Osteoblast (primary cell): ENCODE data around the gene FTL. TPM values are rescaled to one million over a fixed set of nuclear protein-coding genes. Genes with fewer than 3 reads are reported as not detected.

Experiments used
- DNase-seq: peaks from one replicate; pipeline ENCODE4 v3.0.0; 2011; ENCODE audit warnings: low spot score, mixed read lengths; ENCODE audit not compliant: insufficient read length; ENCODE audit errors: missing footprints
- H2AFZ ChIP-seq: 2 replicates; pipeline ENCODE4 v1.6.0; 2011; ENCODE audit warnings: mild to moderate bottlenecking, low read length
- H3K27ac ChIP-seq: 2 replicates; pipeline ENCODE4 v1.5.1; 2011; ENCODE audit warnings: mild to moderate bottlenecking, low read depth, low read length, moderate library complexity
- H3K27me3 ChIP-seq: 2 replicates; pipeline ENCODE4 v1.6.0; 2012; ENCODE audit warnings: mild to moderate bottlenecking, control low read depth, inconsistent platforms, low read length, moderate library complexity; ENCODE audit not compliant: insufficient read depth
- H3K36me3 ChIP-seq: 2 replicates; pipeline ENCODE4 v1.5.1; 2011; ENCODE audit warnings: mild to moderate bottlenecking, low read length, control low read depth, moderate library complexity; ENCODE audit not compliant: insufficient read depth
- H3K4me1 ChIP-seq: 2 replicates; pipeline ENCODE4 v1.5.1; 2011; ENCODE audit warnings: mild to moderate bottlenecking, low read length, control low read depth, moderate library complexity; ENCODE audit not compliant: insufficient read depth
- H3K4me2 ChIP-seq: 2 replicates; pipeline ENCODE4 v1.6.0; 2011; ENCODE audit warnings: mild to moderate bottlenecking, low read length; ENCODE audit not compliant: insufficient read depth
- H3K4me3 ChIP-seq: fragments of 200-600 bp; sonication (generic); 3 replicates; pipeline ENCODE4 v1.5.1; 2012; ENCODE audit warnings: mild to moderate bottlenecking, low read length, inconsistent platforms; ENCODE audit not compliant: insufficient read depth
- H3K79me2 ChIP-seq: 2 replicates; pipeline ENCODE4 v1.6.0; 2012; ENCODE audit warnings: mild to moderate bottlenecking, low read length, control low read depth, inconsistent platforms; ENCODE audit not compliant: insufficient read depth
- H3K9me3 ChIP-seq: 2 replicates; pipeline ENCODE4 v1.5.1; 2011; ENCODE audit warnings: low read depth, low read length, control low read depth
- H4K20me1 ChIP-seq: 2 replicates; pipeline ENCODE4 v1.6.0; 2012; ENCODE audit warnings: mild to moderate bottlenecking, low read length, control low read depth; ENCODE audit not compliant: insufficient read depth
- total RNA-seq: library from RNA; depleted of rRNA; stranded (reverse); fragments of >200 nt; gene quantifications from 2 replicates; pipeline ENCODE4 v1.2.3, GENCODE V29; 2012
- TF ChIP-seq, protein P1 (sequence below): IDR thresholded peaks from 2 replicates; pipeline ENCODE4 v1.5.1; 2011; ENCODE audit warnings: mild to moderate bottlenecking, low read depth, low read length, moderate library complexity; ENCODE audit errors: extremely low read depth

The FTL gene
- total RNA-seq, 1 donor = 4,197 TPM

DNA sequence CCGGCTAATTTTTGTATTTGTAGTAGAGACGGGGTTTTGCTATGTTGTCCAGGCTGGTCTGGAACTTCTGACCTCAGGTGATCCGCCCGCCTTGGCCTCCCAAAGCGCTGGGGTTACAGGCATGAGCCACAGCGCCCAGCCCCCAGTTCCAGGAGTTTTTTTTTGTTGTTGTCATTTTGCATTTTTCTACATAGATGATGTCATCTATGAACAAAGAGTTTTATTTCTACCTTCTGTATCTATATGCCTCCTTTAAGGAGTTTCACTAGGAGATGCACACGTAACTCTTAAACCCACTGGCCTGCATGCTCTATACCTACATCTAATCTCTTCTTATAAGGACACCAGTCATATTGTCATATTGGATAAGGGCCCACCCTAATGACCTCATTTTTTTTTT is 26.9 kb upstream of the FTL start:
- H4K20me1 ChIP-seq = no peaks in the 10 kb centered on the region
- H3K79me2 ChIP-seq = no peaks in the 10 kb centered on the region
- TF ChIP-seq, protein P1, sequence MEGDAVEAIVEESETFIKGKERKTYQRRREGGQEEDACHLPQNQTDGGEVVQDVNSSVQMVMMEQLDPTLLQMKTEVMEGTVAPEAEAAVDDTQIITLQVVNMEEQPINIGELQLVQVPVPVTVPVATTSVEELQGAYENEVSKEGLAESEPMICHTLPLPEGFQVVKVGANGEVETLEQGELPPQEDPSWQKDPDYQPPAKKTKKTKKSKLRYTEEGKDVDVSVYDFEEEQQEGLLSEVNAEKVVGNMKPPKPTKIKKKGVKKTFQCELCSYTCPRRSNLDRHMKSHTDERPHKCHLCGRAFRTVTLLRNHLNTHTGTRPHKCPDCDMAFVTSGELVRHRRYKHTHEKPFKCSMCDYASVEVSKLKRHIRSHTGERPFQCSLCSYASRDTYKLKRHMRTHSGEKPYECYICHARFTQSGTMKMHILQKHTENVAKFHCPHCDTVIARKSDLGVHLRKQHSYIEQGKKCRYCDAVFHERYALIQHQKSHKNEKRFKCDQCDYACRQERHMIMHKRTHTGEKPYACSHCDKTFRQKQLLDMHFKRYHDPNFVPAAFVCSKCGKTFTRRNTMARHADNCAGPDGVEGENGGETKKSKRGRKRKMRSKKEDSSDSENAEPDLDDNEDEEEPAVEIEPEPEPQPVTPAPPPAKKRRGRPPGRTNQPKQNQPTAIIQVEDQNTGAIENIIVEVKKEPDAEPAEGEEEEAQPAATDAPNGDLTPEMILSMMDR = no peak
- peaks cover 4% of the 10 kb centered on the region for H3K9me3 ChIP-seq
- H3K4me1 ChIP-seq = no peaks in the 10 kb centered on the region
- peak; percentile 29 for DNase-seq
- H3K36me3 ChIP-seq = no peaks in the 10 kb centered on the region
- no peak overlapping the region for H3K27ac ChIP-seq
- H3K27me3 ChIP-seq = no peaks in the 10 kb centered on the region
- no peak overlapping the region for H3K4me3 ChIP-seq
- no peak overlapping the region for H3K4me2 ChIP-seq
- no peak overlapping the region for H2AFZ ChIP-seq

DNA sequence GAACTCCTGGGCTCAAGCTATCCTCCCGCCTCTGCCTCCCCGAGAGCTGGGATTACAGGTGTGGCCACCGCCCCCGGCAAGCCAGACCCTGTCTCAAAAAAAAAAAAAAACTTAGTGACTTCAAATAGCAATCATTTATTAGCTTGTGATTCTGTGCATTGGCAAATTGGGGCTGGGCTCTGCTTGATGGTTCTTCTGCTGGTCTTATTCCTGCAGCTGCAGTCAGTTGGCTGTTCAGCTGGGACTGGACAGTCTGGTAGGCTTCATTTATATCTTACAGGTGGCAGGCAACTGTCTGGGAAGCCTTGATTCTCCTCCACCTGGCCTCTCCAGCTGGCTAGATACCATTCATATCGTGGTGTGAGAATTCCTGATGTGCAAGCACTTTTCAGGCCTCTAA is 24.2 kb upstream of the FTL start:
- no peaks in the 10 kb centered on the region for H3K4me1 ChIP-seq
- peaks cover 4% of the 10 kb centered on the region for H3K9me3 ChIP-seq
- H3K4me2 ChIP-seq = no peak overlapping the region
- DNase-seq = peak; percentile 47
- H4K20me1 ChIP-seq = no peaks in the 10 kb centered on the region
- no peaks in the 10 kb centered on the region for H3K36me3 ChIP-seq
- no peaks in the 10 kb centered on the region for H3K79me2 ChIP-seq
- no peaks in the 10 kb centered on the region for H3K27me3 ChIP-seq
- TF ChIP-seq, protein P1 = no peak
- H3K27ac ChIP-seq = no peak overlapping the region
- H3K4me3 ChIP-seq = no peak overlapping the region
- no peak overlapping the region for H2AFZ ChIP-seq

DNA sequence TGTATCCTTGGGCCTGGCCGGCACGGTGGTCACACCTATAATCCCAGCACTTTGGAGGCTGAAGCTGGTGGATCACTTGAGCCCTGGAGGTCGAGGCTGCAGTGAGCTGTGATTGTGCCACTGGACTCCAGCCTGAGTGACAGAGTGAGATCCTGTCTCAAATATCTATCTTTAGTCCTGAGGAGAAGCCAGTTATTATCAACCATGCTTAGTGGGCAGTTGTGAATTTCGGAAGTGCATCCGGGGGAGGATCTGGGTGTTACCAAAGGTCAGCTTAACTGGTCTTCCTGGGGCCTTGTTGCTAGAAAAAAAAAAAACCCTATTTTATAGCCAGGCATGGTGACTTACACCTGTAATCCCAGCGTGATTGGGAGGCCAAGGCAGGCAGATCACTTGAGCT is 22.0 kb upstream of the FTL start:
- no peak overlapping the region for H3K4me3 ChIP-seq
- no peaks in the 10 kb centered on the region for H3K27me3 ChIP-seq
- no peaks in the 10 kb centered on the region for H3K79me2 ChIP-seq
- no peaks in the 10 kb centered on the region for H4K20me1 ChIP-seq
- no peaks in the 10 kb centered on the region for H3K36me3 ChIP-seq
- no peak for DNase-seq
- TF ChIP-seq, protein P1 = no peak
- no peaks in the 10 kb centered on the region for H3K4me1 ChIP-seq
- no peak overlapping the region for H2AFZ ChIP-seq
- H3K4me2 ChIP-seq = no peak overlapping the region
- peaks cover 6% of the 10 kb centered on the region for H3K9me3 ChIP-seq
- H3K27ac ChIP-seq = no peak overlapping the region

DNA sequence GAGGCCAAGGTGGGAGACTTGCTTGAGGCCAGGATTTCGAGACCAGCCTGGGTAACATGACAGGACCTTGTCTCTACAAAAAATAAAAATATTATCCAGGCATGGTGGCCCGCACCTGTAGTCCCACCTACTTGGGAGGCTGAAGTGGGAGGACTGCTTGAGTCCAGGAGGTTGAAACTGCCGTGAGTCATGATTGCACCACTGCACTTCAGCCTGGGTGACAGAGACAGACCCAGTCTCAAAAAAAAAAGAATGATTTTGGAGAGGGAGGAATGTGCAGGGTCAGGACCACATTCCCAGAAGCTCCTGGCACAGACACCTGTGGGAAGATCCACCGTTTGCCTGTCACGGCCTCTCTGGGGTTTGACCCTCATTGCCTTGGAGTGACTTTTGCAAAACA is 19.7 kb upstream of the FTL start:
- Histone ChIP-seq H2AFZ (no peak overlapping the region), H3K4me2 (no peak overlapping the region), H3K4me1 (no peaks in the 10 kb centered on the region), H3K27ac (no peak overlapping the region), H3K79me2 (no peaks in the 10 kb centered on the region), H3K27me3 (no peaks in the 10 kb centered on the region), H4K20me1 (no peaks in the 10 kb centered on the region), H3K4me3 (no peak overlapping the region), H3K9me3 (peaks cover 6% of the 10 kb centered on the region), H3K36me3 (no peaks in the 10 kb centered on the region)
- TF ChIP-seq, protein P1 = no peak
- DNase-seq = peak; percentile 48
